Heart right ventricle (tissue), 16 donors: ENCODE data around the gene AKR1C2. TPM values are rescaled to one million over a fixed set of nuclear protein-coding genes. Genes with fewer than 3 reads are reported as not detected.
"Not testable (repeated sequence)": the region's sequence is repeated elsewhere in the genome, so short reads cannot be mapped to it uniquely, and the experiment has no call there.

Source experiments
- ATAC-seq, 8 donors: fragments of 200-7000 bp; cut with Tn5 transposase; one replicate each; pipeline ENCODE4 v1.9.1; 2020; ENCODE audit warnings: mild to moderate bottlenecking in 8 of 8, moderate library complexity in 8 of 8, moderate number of reproducible peaks in 1 of 8
- DNase-seq, 2 donors: peaks; one replicate each; pipeline ENCODE4 v3.0.0-alpha.2; 2020
- H3K27ac ChIP-seq, 10 donors: fragments of 200-600 bp; sonication (generic) in 2 of 10; one replicate each; pipeline versions ENCODE4 v1.5.0 to v1.8.0; 2020 to 2022; ENCODE audit warnings: mild to moderate bottlenecking in 3 of 10
- H3K27me3 ChIP-seq, 7 donors: fragments of 200-600 bp; one replicate each; pipeline ENCODE4 v1.8.0; 2021 to 2022; ENCODE audit warnings: mild to moderate bottlenecking in 2 of 7
- H3K36me3 ChIP-seq, 9 donors: fragments of 200-600 bp; sonication (generic) in 1 of 9; one replicate each; pipeline versions ENCODE4 v1.5.0 to v1.8.0; 2020 to 2022; ENCODE audit warnings: mild to moderate bottlenecking in 2 of 9
- H3K4me1 ChIP-seq, 9 donors: fragments of 200-600 bp; sonication (generic) in 1 of 9; one replicate each; pipeline versions ENCODE4 v1.5.0 to v1.8.0; 2020 to 2022; ENCODE audit warnings: mild to moderate bottlenecking in 4 of 9
- H3K4me3 ChIP-seq, 10 donors: fragments of 200-600 bp; sonication (generic) in 2 of 10; one replicate each; pipeline versions ENCODE4 v1.5.0 to v1.8.0; 2020 to 2022; ENCODE audit warnings: mild to moderate bottlenecking in 7 of 10, moderate library complexity in 2 of 10
- H3K9me3 ChIP-seq, 11 donors: fragments of 200-600 bp in 10 of 11; sonication (generic) in 2 of 11; one replicate each; pipeline versions ENCODE4 v1.5.0 to v1.8.0; 2013 to 2022; ENCODE audit warnings: mild to moderate bottlenecking in 2 of 11, control low read depth in 1 of 11, moderate library complexity in 1 of 11
- CTCF ChIP-seq, 9 donors: fragments of 200-600 bp; sonication (generic) in 2 of 9; IDR thresholded peaks; one replicate each; pipeline versions ENCODE4 v1.5.0 to v1.8.0; 2021 to 2022; ENCODE audit warnings: antibody characterized with exemption in 9 of 9, mild to moderate bottlenecking in 5 of 9, moderate library complexity in 1 of 9
- WGBS, 2 donors: extraction: QIAGEN DNeasy Blood & Tissue Kit; methylation state at CpG; one replicate each; pipeline ENCODE4 v1.1.7; 2013; ENCODE audit warnings: inconsistent platforms in 1 of 2; 5-methylcytosine and 5-hydroxymethylcytosine counted together
- intact Hi-C, 10 donors: fragments of 100-400 bp; cut with DNase I; formaldehyde crosslinking; loops; one replicate each; pipeline versions ENCODE4 v1.11.1 to v1.14.2; 2022
- polyA plus RNA-seq, 2 donors: library from polyadenylated mRNA; stranded (reverse); fragments of 200-250 nt; gene quantifications; one replicate each; pipeline ENCODE4 v1.2.3, GENCODE V29; 2013
- total RNA-seq, 10 donors: library from RNA; stranded (reverse); fragmentation: NEBNext Ultra II Directional in 3 of 10; extraction: Animal tissue kit (Norgen Biotek cat#: 25700) in 3 of 10; gene quantifications; one replicate each; pipeline versions ENCODE4 v1.2.1 to v1.2.4, GENCODE V29; 2021 to 2023
- donor health status: Arrhythmogenic right ventricular cardiomyopathy.
- donor health status: ischemic (EF 13 %, LVEDD 7.1; RV severe dilation, severe dysfunction).
- donor health status: healthy with polysubstance abuse.
- donor health status: DM: no; HTN: yes; CAD: no.
- donor health status: DM: no; HTN: no; CAD: no.
- donor health status: ischemic (EF 25% LVEDD 6.9; RV normal size, moderate dysfunction).
- donor health status: ischemic (EF 25% LVEDD 5.7; RV mildly dilated, moderate dysfunction).
- donor health status: healthy.
- donor health status: DM: yes; HTN: yes; CAD: no.
- donor health status: Ischemic cardiomyopathy.
- donor health status: ischemic (EF 35%, LVEDD 5.7; RV mildly dilated, moderate dysfunction).
- donor health status: nonischemic (EF 11% LVEDD 7.7; RV severe dilation, severe dysfunction).
- donor health status: DM: yes; HTN: yes; CAD: no.
- donor health status: PGD.
- donor health status: ischemic (EF 29% LVEDD 5.4; RV normal size, mild dysfunction).
- donor health status: nonischemic (EF 23%, LVEDD 6.1; RV moderate dilation, normal function).

The AKR1C2 gene
- total and polyA plus RNA-seq, 12 donors = 4.5 to 44.4 (median 20.5) TPM

GRCh38 chr10:5013385-5013784 is 9.7 kb upstream of the AKR1C2 start:
- no peak overlapping the region for H3K4me3 ChIP-seq
- H3K36me3 ChIP-seq = no peaks in the 10 kb centered on the region
- ATAC-seq (no peak), DNase-seq (no peak)
- 81 to 85% methylated on average over 1 of the region's 1 CpG for WGBS, 2 donors
- no peaks in the 10 kb centered on the region for H3K27me3 ChIP-seq
- intact Hi-C loops = loop anchor here in 4 of 10 donors (10.0 kb wide), 3 partner anchors 61 to 271 kb away; partner anchors contain the start of gene AKR1C3 (in 2 of the 4)
- no peaks in the 10 kb centered on the region for H3K9me3 ChIP-seq
- H3K4me1 ChIP-seq = peaks cover 0 to 15% (median 0%) of the 10 kb centered on the region in 9 donors
- H3K27ac ChIP-seq = no peak overlapping the region
- no peak for TF ChIP-seq CTCF (IDR thresholded peaks at IDR 0.05)

- H3K9me3 ChIP-seq = no peaks in the 10 kb centered on the region
- DNase-seq = no peak
- peaks cover 0 to 8% (median 0%) of the 10 kb centered on the region in 9 donors for H3K4me1 ChIP-seq
- no peaks in the 10 kb centered on the region for H3K36me3 ChIP-seq
- no peaks in the 10 kb centered on the region for H3K27me3 ChIP-seq
- intact Hi-C loops = loop anchor here in 4 of 10 donors (10.0 kb wide), 3 partner anchors 62 to 272 kb away; partner anchors contain the start of gene AKR1C3 (in 2 of the 4)
- 69 to 82% methylated on average over 2 of the region's 2 CpGs for WGBS, 2 donors
- no peak for TF ChIP-seq CTCF (IDR thresholded peaks at IDR 0.05)
- H3K27ac ChIP-seq = no peak overlapping the region
- ATAC-seq = no peak
- H3K4me3 ChIP-seq = no peak overlapping the region
These were observed 8.9 kb upstream of the AKR1C2 start for GRCh38 chr10:5012595-5012994.

- not testable (repeated sequence) for ATAC-seq
These were observed 7.7 kb upstream of the AKR1C2 start for GRCh38 chr10:5011392-5011791.

GRCh38 chr10:5010043-5010442 is 6.4 kb upstream of the AKR1C2 start:
- not testable (repeated sequence) for H3K27ac ChIP-seq, ATAC-seq, H3K4me3 ChIP-seq, DNase-seq, H3K9me3 ChIP-seq, H3K4me1 ChIP-seq, H3K36me3 ChIP-seq, H3K27me3 ChIP-seq
- 74 to 83% methylated on average over 4 to 6 of the region's 7 CpGs for WGBS, 2 donors
- intact Hi-C loops = loop anchor here in 4 of 10 donors (10.0 kb wide), 3 partner anchors 65 to 275 kb away; partner anchors contain the start of gene AKR1C3 (in 2 of the 4)

More at GRCh38 chr10:5011392-5011791, 7.7 kb upstream of the AKR1C2 start:
- H3K36me3 ChIP-seq, H3K4me3 ChIP-seq, DNase-seq, H3K27me3 ChIP-seq, H3K4me1 ChIP-seq, H3K9me3 ChIP-seq, H3K27ac ChIP-seq: not testable (repeated sequence)
- intact Hi-C loops = loop anchor here in 4 of 10 donors (10.0 kb wide), 3 partner anchors 63 to 273 kb away; partner anchors contain the start of gene AKR1C3 (in 2 of the 4)
- 94 to 97% methylated on average over 2 of the region's 2 CpGs for WGBS, 2 donors

- not testable (repeated sequence) for H3K4me1 ChIP-seq, H3K27me3 ChIP-seq, H3K27ac ChIP-seq, H3K4me3 ChIP-seq, ATAC-seq, H3K9me3 ChIP-seq, H3K36me3 ChIP-seq, DNase-seq
- WGBS, 2 donors = 65 to 75% methylated on average over 4 of the region's 4 CpGs
- intact Hi-C loops = loop anchor here in 1 of 10 donors (10.0 kb wide), 1 partner anchor 54 kb away; no protein-coding TSS in a partner anchor
These were observed 5.3 kb upstream of the AKR1C2 start for GRCh38 chr10:5008857-5009548.

- H3K4me3 ChIP-seq, H3K36me3 ChIP-seq, ATAC-seq, H3K27me3 ChIP-seq, H3K9me3 ChIP-seq, H3K27ac ChIP-seq, DNase-seq, H3K4me1 ChIP-seq: not testable (repeated sequence)
- intact Hi-C loops = loop anchor here in 3 of 10 donors (5.0 to 10.0 kb wide), 3 partner anchors 42 to 137 kb away; partner anchors contain the start of gene AKR1C1 (in 1 of the 3)
These were observed 844 bp upstream of the AKR1C2 start for GRCh38 chr10:5004501-5004900.

- not testable (repeated sequence) for DNase-seq, H3K36me3 ChIP-seq, H3K4me1 ChIP-seq, H3K27me3 ChIP-seq, H3K9me3 ChIP-seq, ATAC-seq, H3K27ac ChIP-seq, H3K4me3 ChIP-seq
- intact Hi-C loops = loop anchor here in 3 of 10 donors (5.0 to 10.0 kb wide), 3 partner anchors 42 to 137 kb away; partner anchors contain the start of gene AKR1C1 (in 1 of the 3)
- 0 to 4% methylated on average over 1 of the region's 1 CpG for WGBS, 2 donors
These were observed 351 bp upstream of the AKR1C2 start for GRCh38 chr10:5004030-5004385.
